ENCODE results near the gene PCDHGA7. TPM values are rescaled to one million over a fixed set of nuclear protein-coding genes. Genes with fewer than 3 reads are reported as not detected.
"Not testable (repeated sequence)": the region's sequence is repeated elsewhere in the genome, so short reads cannot be mapped to it uniquely, and the experiment has no call there.

Gene PCDHGA7
- total RNA-seq, 2 experiments from 2014 or later, result not detected

DNA sequence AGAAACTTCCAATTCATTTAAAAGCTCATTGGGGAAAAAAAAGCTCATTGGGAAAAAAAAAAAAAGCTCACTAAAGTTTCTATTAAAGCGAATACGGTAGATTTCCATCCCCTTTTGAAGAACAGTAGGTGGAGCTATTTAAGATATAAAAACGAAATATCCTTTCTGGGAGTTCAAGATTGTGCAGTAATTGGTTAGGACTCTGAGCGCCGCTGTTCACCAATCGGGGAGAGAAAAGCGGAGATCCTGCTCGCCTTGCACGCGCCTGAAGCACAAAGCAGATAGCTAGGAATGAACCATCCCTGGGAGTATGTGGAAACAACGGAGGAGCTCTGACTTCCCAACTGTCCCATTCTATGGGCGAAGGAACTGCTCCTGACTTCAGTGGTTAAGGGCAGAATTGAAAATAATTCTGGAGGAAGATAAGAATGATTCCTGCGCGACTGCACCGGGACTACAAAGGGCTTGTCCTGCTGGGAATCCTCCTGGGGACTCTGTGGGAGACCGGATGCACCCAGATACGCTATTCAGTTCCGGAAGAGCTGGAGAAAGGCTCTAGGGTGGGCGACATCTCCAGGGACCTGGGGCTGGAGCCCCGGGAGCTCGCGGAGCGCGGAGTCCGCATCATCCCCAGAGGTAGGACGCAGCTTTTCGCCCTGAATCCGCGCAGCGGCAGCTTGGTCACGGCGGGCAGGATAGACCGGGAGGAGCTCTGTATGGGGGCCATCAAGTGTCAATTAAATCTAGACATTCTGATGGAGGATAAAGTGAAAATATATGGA lies 48.0 kb downstream of the PCDHGA7 start, which contains the start of gene PCDHGA12:
PCDHGA12 (plus strand) TSS at position 176 of the 782 bp plus-strand sequence; CDS start at position 429, 253 bp downstream.
- H3K27me3 ChIP-seq (ENCODE audit: control insufficient read depth in 1 of 2, insufficient read depth in 2 of 2, low read length in 2 of 2), result peaks cover 65 to 71% of the 10 kb centered on the region in 2 experiments
- ATAC-seq (ENCODE audit: poor library complexity) (no peak), DNase-seq (peak in 3 of 14 experiments; percentile 31 to 42 (median 39))
- ChIA-PET CTCF (interaction anchor here (1.3 to 1.6 kb wide), 3 partner anchors 60 to 133 kb away, joined by 3 to 4 read pairs (median 3); partner anchors contain the start of gene PCDHGB3), POLR2A (no interaction called here)
- peak within 1 kb of the TSS; percentile 10 for H3K4me3 ChIP-seq (ENCODE audit: low read length)
- H3K27ac ChIP-seq (ENCODE audit: low read depth in 1 of 2, low read length in 2 of 2), result no peak within 1 kb of the TSS
- H3K4me1 Mint-ChIP-seq (ENCODE audit: low read depth), result peaks cover 8% of the 10 kb centered on the region
- TF ChIP-seq, protein P1, sequence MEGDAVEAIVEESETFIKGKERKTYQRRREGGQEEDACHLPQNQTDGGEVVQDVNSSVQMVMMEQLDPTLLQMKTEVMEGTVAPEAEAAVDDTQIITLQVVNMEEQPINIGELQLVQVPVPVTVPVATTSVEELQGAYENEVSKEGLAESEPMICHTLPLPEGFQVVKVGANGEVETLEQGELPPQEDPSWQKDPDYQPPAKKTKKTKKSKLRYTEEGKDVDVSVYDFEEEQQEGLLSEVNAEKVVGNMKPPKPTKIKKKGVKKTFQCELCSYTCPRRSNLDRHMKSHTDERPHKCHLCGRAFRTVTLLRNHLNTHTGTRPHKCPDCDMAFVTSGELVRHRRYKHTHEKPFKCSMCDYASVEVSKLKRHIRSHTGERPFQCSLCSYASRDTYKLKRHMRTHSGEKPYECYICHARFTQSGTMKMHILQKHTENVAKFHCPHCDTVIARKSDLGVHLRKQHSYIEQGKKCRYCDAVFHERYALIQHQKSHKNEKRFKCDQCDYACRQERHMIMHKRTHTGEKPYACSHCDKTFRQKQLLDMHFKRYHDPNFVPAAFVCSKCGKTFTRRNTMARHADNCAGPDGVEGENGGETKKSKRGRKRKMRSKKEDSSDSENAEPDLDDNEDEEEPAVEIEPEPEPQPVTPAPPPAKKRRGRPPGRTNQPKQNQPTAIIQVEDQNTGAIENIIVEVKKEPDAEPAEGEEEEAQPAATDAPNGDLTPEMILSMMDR (IDR thresholded peaks at IDR 0.05), result no peak
- peaks cover 81% of the 10 kb centered on the region for H3K27me3 Mint-ChIP-seq
- intact Hi-C loops (cut with DNase I, micrococcal nuclease), result no loop called here
- peaks cover 6% of the 10 kb centered on the region for H3K4me1 ChIP-seq (ENCODE audit: insufficient read depth, low read length)
- H3K36me3 ChIP-seq (ENCODE audit: insufficient read depth, low read length), result no peaks in the 10 kb centered on the region
- H3K9me3 Mint-ChIP-seq, result peaks cover 25% of the 10 kb centered on the region
- H3K4me3 Mint-ChIP-seq, result peak within 1 kb of the TSS; percentile 69
- peaks cover 29% of the 10 kb centered on the region for H3K36me3 Mint-ChIP-seq (ENCODE audit: low read depth)
- H3K27ac Mint-ChIP-seq, result no peak within 1 kb of the TSS
- H3K9me3 ChIP-seq (ENCODE audit: control insufficient read depth in 1 of 2, insufficient read depth in 1 of 2, low read length in 2 of 2), result peaks cover 41 to 56% of the 10 kb centered on the region in 2 experiments

DNA sequence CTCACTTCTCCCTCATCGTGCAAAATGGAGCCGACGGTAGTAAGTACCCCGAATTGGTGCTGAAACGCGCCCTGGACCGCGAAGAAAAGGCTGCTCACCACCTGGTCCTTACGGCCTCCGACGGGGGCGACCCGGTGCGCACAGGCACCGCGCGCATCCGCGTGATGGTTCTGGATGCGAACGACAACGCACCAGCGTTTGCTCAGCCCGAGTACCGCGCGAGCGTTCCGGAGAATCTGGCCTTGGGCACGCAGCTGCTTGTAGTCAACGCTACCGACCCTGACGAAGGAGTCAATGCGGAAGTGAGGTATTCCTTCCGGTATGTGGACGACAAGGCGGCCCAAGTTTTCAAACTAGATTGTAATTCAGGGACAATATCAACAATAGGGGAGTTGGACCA lies 48.7 kb downstream of the PCDHGA7 start:
- ChIA-PET CTCF (interaction anchor here (1.3 to 1.6 kb wide), 3 partner anchors 61 to 133 kb away, joined by 3 to 4 read pairs (median 3); partner anchors contain the start of gene PCDHGB3), POLR2A (no interaction called here)
- H3K27ac ChIP-seq (ENCODE audit: low read depth in 1 of 2, low read length in 2 of 2), result no peak overlapping the region
- ATAC-seq (ENCODE audit: poor library complexity), result no peak
- intact Hi-C loops (cut with DNase I, micrococcal nuclease), result no loop called here
- peaks cover 37 to 52% of the 10 kb centered on the region in 2 experiments for H3K9me3 ChIP-seq (ENCODE audit: control insufficient read depth in 1 of 2, insufficient read depth in 1 of 2, low read length in 2 of 2)
- TF ChIP-seq, protein P1 (IDR thresholded peaks at IDR 0.05), result no peak
- H3K4me1 ChIP-seq (ENCODE audit: insufficient read depth, low read length), result peaks cover 6% of the 10 kb centered on the region
- Mint-ChIP-seq H3K4me1 (ENCODE audit: low read depth) (peaks cover 8% of the 10 kb centered on the region), H3K36me3 (ENCODE audit: low read depth) (peaks cover 29% of the 10 kb centered on the region), H3K27ac (no peak overlapping the region), H3K4me3 (peak overlapping the region; percentile 51), H3K9me3 (peaks cover 25% of the 10 kb centered on the region), H3K27me3 (peaks cover 80% of the 10 kb centered on the region)
- H3K4me3 ChIP-seq (ENCODE audit: low read length), result peak overlapping the region; percentile 10
- no peak for DNase-seq
- H3K27me3 ChIP-seq (ENCODE audit: control insufficient read depth in 1 of 2, insufficient read depth in 2 of 2, low read length in 2 of 2), result peaks cover 59 to 64% of the 10 kb centered on the region in 2 experiments
- H3K36me3 ChIP-seq (ENCODE audit: insufficient read depth, low read length), result no peaks in the 10 kb centered on the region

DNA sequence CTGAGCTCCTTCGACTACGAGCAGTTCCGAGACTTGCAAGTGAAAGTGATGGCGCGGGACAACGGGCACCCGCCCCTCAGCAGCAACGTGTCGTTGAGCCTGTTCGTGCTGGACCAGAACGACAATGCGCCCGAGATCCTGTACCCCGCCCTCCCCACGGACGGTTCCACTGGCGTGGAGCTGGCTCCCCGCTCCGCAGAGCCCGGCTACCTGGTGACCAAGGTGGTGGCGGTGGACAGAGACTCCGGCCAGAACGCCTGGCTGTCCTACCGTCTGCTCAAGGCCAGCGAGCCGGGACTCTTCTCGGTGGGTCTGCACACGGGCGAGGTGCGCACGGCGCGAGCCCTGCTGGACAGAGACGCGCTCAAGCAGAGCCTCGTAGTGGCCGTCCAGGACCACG lies 49.8 kb downstream of the PCDHGA7 start:
- ATAC-seq (ENCODE audit: poor library complexity); H3K4me1 Mint-ChIP-seq (ENCODE audit: low read depth); CTCF ChIA-PET; intact Hi-C loops (cut with DNase I, micrococcal nuclease); H3K4me1 ChIP-seq (ENCODE audit: insufficient read depth, low read length); H3K36me3 ChIP-seq (ENCODE audit: insufficient read depth, low read length); H3K27ac Mint-ChIP-seq; H3K4me3 Mint-ChIP-seq; H3K4me3 ChIP-seq (ENCODE audit: low read length); H3K27ac ChIP-seq (ENCODE audit: low read depth in 1 of 2, low read length in 2 of 2); DNase-seq; POLR2A ChIA-PET: not testable (repeated sequence)
- Histone ChIP-seq H3K9me3 (ENCODE audit: control insufficient read depth in 1 of 2, insufficient read depth in 1 of 2, low read length in 2 of 2) (peaks cover 31 to 50% of the 10 kb centered on the region in 2 experiments), H3K27me3 (ENCODE audit: control insufficient read depth in 1 of 2, insufficient read depth in 2 of 2, low read length in 2 of 2) (peaks cover 49 to 54% of the 10 kb centered on the region in 2 experiments)
- H3K36me3 Mint-ChIP-seq (ENCODE audit: low read depth), result peaks cover 25% of the 10 kb centered on the region
- peaks cover 80% of the 10 kb centered on the region for H3K27me3 Mint-ChIP-seq
- H3K9me3 Mint-ChIP-seq, result peaks cover 25% of the 10 kb centered on the region

DNA sequence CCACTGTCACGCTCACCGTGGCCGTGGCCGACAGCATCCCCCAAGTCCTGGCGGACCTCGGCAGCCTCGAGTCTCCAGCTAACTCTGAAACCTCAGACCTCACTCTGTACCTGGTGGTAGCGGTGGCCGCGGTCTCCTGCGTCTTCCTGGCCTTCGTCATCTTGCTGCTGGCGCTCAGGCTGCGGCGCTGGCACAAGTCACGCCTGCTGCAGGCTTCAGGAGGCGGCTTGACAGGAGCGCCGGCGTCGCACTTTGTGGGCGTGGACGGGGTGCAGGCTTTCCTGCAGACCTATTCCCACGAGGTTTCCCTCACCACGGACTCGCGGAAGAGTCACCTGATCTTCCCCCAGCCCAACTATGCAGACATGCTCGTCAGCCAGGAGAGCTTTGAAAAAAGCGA lies 50.2 kb downstream of the PCDHGA7 start:
- POLR2A ChIA-PET; H3K4me1 ChIP-seq (ENCODE audit: insufficient read depth, low read length); intact Hi-C loops (cut with DNase I, micrococcal nuclease); H3K36me3 ChIP-seq (ENCODE audit: insufficient read depth, low read length); H3K27ac Mint-ChIP-seq; H3K4me3 Mint-ChIP-seq; ATAC-seq (ENCODE audit: poor library complexity); H3K4me1 Mint-ChIP-seq (ENCODE audit: low read depth); H3K27ac ChIP-seq (ENCODE audit: low read depth in 1 of 2, low read length in 2 of 2); DNase-seq; H3K4me3 ChIP-seq (ENCODE audit: low read length): not testable (repeated sequence)
- Mint-ChIP-seq H3K9me3 (peaks cover 25% of the 10 kb centered on the region), H3K27me3 (peaks cover 80% of the 10 kb centered on the region), H3K36me3 (ENCODE audit: low read depth) (peaks cover 25% of the 10 kb centered on the region)
- Histone ChIP-seq H3K27me3 (ENCODE audit: control insufficient read depth in 1 of 2, insufficient read depth in 2 of 2, low read length in 2 of 2) (peaks cover 45 to 51% of the 10 kb centered on the region in 2 experiments), H3K9me3 (ENCODE audit: control insufficient read depth in 1 of 2, insufficient read depth in 1 of 2, low read length in 2 of 2) (peaks cover 31 to 46% of the 10 kb centered on the region in 2 experiments)
- CTCF ChIA-PET, result interaction anchor here (1.0 kb wide), 1 partner anchor 113 kb away, joined by 3 read pairs; no protein-coding TSS in a partner anchor
